ENCODE data around the gene PKD2L1.

DNA sequence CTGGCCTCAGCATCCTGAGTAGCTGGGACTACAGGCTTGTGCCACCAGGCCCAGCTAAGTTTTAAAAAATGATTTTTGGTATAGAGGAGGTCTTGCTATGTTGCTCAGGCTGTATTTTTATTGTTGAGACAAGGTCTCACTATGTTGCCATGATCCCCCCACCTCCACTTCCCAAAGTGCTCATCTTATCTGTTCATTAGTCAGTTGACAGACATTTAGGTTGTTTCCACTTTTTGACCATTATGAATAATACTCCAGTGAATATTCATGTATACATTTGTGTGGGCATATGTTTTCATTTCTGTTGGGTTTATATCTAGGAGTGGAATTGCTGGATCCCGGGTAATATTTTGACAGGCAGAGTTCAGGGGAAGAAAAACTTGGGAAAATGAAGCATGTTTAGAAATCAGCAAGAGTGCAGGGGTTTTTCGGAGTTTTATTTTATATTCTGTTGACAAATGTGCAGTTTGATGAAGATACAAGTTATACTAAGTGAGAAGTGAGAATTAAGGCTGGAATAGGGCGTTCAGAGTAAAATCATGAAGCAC lies 14.3 kb upstream of the PKD2L1 start:
- no peak for TF ChIP-seq SUZ12 (IDR thresholded peaks at IDR 0.05; ENCODE audit: extremely low read depth, insufficient read depth, insufficient read length)
- no peak for TF ChIP-seq YY1 (IDR thresholded peaks at IDR 0.05; ENCODE audit: insufficient read depth, insufficient read length)
